T47D (cell line): ENCODE data around the gene TRPV6.
A peak's percentile ranks its signal among the peaks of the same experiment; 100 is the strongest.

Source experiments
- DNase-seq, 2 experiments: peaks; one replicate each; pipeline versions ENCODE4 v3.0.0 to v3.0.0-alpha.2; 2011 to 2012; ENCODE audit warnings: low read depth in 1 of 2, low spot score in 1 of 2
- JUND ChIP-seq: IDR thresholded peaks from 2 replicates; pipeline ENCODE4 v1.6.1; 2012; ENCODE audit warnings: low read depth
- in situ Hi-C: cut with HindIII; loops from 2 replicates; pipeline ENCODE4 v1.10.0; 2016; ENCODE audit warnings: low sequenced_read_pairs, low pct_unique_long_range_greater_than_20kb

The TRPV6 gene

DNA sequence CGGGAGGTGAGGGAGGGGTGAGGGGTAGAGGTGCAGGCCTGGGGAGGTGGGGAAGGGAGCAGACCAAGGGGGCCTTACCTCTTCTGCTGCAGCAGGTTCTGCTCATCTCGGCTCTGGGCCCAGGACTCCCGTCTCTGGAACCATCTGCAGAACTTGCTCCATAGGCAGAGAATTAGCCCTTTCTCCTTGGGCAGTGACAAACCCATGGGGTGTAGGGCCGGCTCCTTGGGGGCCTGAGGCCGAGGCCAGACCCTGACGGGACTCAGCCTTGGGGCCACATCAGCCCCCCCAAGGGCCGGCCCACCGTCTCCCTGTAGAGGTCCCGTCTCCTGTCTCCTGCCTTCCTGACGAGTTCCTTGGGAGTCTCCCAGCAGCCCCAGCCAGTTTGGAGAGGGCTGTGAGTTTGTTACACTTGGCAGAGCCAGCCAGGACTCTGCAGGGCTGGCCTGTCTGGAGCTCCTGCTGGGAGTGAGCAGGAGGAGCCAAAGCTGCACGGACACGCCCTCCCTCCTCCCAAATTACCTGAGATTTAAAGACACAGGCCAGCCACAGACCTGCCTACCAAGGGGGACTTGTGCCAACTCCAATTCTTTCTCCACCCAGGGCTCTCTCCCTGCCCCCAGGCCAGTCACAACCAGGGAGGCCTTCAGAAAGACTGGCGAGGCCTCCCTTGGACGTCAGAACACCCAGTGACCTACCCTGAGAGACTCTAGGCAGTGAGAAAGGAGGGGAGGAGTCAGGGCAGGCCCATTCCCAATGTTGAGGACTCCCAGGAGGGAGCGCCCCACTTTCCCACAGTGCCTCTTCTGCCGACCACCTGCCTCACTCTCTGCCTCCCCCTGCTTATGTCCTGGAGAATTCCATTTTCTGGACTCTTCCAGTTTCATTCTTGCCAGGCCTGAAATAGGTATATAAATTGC lies at the start of gene TRPV6:
Gene TRPV6 (minus strand): TSS at position 435 of the 920 bp plus-strand sequence.
- DNase-seq, result peak; percentile 70 to 97

DNA sequence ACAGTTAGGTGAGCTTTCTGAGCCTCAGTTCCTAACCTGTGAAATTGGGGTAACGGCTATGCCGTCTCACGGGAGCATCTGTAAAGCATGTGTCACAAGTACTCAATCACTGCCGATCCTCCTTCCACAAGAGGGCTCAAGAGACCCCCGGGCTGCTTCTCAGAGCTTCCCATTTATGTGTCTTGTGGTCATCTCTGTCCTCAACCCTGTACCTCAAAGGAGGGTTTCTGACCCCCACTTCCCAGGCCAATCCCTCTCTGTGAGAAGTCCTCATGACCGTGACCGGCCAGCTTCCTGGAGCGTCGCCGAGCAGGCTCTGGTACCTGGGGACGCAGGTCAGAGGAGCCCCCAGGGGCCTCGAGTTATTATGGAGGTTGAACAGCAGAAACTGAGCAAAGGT lies 48.5 kb upstream of the TRPV6 start:
- TF ChIP-seq JUND, result no peak
- in situ Hi-C loops, result no loop called here

More for the DNA sequence above, at the start of gene TRPV6:
- in situ Hi-C loops, result no loop called here
- TF ChIP-seq JUND, result no peak

DNA sequence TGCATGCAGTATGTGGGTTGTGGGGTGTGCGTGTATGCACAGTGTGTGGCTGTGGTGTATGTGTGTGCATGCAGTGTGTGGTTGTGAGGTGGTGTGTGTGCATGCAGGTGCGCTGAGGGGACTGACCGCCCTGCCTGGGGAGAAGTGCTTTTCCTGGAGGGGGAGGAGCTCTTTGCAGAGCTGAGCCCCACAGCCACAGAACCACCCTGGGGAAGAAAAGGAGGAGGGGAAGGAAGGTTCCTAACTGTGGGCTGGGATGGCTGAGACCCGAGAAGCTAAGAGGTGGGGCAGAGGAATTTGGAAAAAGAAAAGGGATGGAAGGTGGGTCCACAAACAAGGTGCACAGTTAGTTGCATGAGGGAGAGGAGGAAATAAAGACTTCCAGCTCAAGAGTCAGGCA lies 48.1 kb upstream of the TRPV6 start, which contains the start of gene TRPV5:
Gene TRPV5 (minus strand): TSS at position 123 of the 400 bp plus-strand sequence. CDS start 287 bp downstream, outside the sequence.
- DNase-seq, result no peak
- TF ChIP-seq JUND, result no peak
- in situ Hi-C loops, result no loop called here

More for the DNA sequence above, 48.5 kb upstream of the TRPV6 start:
- no peak for DNase-seq

DNA sequence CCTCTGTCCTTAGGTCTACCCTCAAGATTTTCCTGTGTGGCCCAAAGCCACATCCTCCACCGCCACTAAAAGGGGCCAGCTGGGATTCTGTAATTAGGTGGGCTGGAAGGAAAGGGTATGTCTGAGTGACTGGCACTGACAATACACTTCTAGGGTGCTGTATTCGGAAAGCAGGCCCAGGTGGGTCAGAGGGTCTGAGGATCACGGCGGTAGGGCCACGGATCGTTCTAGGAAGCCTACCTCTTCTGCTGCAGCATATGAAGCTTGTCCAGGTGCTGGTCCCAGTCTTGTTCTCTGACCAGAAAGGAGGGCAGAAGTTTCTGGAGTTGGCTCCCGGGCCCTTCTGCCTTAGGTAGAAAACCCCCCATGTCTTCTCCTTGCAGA lies 47.5 kb upstream of the TRPV6 start:
- no peak for TF ChIP-seq JUND
- in situ Hi-C loops, result no loop called here

DNA sequence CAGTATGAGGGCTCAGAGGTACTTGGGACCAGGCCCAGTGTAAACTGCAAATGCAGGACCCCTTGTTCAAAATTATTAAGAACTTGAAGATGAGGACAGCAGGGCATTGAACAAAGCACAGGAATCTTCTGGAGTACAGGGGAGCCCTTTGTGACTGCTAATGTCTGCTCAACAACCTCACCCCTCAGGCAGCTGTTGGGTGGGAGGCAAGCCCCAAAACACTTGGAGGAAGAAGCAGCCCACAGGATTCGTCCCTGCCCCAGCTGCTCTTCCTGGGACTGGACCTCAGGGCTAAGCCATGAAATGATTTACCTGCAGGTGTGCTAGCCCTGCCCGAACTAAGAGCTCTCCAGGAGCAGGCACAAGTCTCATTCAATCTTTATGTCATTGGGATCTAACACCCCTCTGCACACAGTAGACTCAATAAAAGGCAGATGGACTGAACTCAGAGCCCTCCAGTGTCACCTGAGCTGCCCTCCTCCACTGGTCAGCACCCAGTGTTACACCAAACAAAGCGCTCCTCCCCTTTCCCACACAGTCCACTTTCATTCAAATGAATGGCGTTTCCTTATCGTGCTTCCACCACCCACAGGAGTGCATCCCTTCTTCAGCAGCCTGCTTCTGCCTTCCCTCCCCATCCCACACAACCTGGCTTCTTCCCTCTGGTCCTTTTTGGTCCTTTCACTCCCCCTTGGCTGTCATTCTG lies 47.0 kb upstream of the TRPV6 start:
- in situ Hi-C loops, result no loop called here
- TF ChIP-seq JUND, result no peak
- DNase-seq, result no peak

More for the DNA sequence above, 47.5 kb upstream of the TRPV6 start:
- DNase-seq, result no peak

DNA sequence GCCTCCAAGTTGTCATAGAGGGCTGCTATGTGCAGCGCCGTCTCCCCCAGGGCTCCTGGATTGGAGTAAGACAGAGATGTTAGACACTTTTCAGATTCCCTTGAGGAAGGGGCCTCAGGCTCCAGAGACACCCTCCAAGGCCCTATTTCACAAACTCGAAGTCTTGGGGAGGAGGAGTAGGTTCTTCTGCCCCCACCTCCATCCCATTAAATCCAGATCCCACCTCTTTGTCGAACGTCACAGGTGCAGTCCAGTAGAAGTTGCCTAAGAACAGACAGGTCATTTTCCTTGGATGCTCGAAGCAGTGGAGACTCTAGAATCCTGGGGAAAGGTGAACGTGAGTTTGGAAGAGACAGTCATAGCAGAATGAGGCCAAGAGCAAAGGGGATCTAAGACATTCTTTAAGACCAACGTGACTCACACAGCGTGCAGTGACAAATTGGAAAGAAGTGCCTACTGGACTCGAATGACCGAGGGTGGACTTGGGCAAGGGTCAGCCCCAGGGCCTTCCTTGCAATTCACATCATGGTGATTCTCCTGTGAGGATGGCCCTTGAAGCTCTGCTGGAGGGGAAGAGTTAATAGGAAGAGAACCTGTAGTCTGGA lies 44.7 kb upstream of the TRPV6 start:
- in situ Hi-C loops, result no loop called here
- DNase-seq, result no peak
- no peak for TF ChIP-seq JUND

DNA sequence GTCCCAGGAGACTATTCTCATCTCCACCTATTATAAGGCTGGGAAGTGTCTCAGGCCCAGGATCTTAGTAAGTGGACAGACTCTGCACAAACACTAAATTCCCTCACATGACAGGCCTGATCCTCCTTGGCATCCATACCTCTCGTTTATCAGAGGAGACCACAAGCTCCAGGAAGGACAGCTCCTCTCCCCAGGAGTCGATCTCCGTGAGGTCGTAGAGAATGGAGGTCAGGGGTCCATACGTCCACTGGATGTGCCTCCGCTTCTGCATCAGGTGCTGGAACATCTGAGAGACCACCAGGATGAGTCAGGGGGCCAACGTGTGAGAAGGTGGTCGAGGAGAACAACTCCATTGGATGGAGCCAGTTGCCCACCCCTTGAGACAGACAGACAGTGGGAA lies 42.4 kb upstream of the TRPV6 start:
- in situ Hi-C loops, result no loop called here
- TF ChIP-seq JUND, result no peak
- DNase-seq, result no peak

DNA sequence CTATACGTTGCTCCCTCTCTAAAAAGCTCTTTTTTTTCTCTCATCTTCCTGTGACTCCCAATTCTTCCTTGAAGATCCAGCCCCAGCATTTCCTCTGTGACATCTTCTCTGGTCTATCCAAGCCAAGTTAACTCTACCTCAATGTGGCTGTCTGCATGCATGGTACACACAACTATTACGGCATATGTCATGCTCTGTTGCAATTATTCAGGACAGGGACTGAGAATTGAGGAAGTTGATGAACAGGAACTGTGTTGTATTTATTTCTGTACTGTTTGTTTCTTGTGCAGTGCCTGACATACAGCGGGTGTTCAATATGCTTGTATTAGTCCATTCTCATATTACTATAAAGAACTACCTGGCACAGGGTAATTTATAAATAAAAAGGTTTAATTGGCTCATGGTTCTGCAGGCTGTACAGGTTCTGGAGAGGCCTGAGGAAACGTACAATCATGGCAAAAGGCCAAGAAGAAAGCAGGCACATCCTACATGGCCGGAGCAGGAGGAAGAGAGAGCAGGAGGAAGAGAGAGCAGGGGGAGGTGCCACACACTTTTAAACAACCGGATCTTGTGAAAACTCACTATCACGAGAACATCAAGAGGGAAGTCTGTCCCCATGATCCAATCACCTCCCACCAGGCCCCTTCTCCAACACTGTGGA lies 41.7 kb upstream of the TRPV6 start:
- in situ Hi-C loops, result no loop called here
- peak in 1 of 2 experiments; percentile 49 for DNase-seq
- TF ChIP-seq JUND, result no peak

DNA sequence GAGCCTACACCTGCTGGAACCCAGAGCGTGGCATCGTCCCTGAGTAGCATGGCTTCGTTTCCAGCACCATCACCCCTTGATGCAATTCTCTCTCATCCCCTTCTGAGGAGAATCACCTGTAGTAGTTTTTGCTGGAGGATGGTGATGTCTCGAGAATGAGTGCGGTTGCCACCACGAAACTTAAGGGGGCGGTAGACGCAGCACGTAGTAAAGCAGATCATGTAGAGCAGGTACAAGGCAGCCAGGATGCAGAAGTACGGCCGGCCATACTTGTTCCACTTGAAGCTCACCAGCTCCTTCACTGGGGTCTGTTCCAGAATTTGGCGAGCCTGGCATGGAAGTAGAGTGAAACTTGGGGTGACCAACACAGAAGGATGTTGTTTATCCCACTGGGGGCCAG lies 39.9 kb upstream of the TRPV6 start:
- TF ChIP-seq JUND, result no peak
- in situ Hi-C loops, result no loop called here
- no peak for DNase-seq

DNA sequence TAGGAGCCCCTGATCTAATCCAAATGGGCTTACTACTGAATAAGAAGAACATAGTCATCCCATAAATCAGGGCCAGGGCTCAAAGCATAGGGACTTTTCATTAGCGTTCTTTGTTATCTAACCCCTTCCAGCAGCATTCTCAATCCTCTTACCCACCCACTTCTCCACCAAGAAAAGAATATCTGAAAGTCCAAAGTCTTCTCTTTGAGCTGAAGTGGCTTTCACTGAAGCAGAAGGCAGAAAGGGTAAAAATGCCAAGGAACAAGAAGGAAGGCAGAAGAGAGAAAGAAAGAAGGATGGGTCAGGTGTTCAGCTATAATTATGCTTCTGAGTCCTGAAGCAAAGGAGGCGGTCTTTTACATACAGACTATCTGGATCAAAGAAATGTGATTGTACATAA lies 37.8 kb upstream of the TRPV6 start:
- in situ Hi-C loops, result no loop called here
- no peak for DNase-seq
- TF ChIP-seq JUND, result no peak

DNA sequence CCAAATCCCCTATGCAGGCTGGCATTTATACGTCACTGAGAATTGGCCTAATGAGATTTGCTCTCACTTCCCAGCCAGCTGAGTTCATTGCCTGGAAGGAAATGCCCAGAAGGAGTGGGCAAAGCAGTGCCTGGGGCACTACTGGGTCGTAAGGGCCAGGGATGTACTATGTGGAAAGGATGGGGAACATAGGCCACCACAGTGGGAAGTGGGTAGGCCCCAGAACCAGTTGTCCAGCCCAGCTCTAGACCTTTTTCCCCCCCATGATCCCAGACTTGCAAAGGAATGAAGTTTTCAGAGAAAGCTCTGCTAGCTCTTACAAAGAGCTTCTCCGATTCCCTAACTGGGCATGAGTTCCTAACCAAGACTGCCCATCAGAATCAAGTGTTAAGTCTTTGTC lies 34.1 kb upstream of the TRPV6 start:
- TF ChIP-seq JUND, result no peak
- no peak for DNase-seq
- in situ Hi-C loops, result no loop called here

DNA sequence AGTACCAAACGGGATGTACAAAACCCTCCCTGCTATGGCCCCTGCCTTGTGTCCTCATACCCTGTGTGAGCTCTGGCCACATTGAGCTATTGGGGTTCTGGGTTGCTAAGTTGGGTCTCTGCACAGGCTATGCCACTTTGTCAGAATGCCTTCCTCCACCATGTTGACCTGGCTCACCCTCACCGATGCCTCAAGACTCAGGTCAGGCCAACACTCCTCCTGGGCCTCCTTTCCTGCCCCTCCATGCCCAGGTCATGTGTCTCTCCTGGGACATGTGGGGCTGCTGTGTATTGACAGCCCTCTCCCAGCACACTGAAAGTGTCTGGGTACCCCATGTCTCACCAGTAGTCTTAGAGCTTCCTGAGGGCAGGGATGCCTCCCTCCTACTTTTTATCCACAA lies 33.4 kb upstream of the TRPV6 start:
- TF ChIP-seq JUND, result no peak
- DNase-seq, result no peak
- in situ Hi-C loops, result no loop called here
